ENCODE data around the gene DUSP22. TPM values are rescaled to one million over a fixed set of nuclear protein-coding genes. Genes with fewer than 3 reads are reported as not detected.

DUSP22 gene
- total RNA-seq, 1 experiment from 2014 or later: 19.2 TPM

DNA sequence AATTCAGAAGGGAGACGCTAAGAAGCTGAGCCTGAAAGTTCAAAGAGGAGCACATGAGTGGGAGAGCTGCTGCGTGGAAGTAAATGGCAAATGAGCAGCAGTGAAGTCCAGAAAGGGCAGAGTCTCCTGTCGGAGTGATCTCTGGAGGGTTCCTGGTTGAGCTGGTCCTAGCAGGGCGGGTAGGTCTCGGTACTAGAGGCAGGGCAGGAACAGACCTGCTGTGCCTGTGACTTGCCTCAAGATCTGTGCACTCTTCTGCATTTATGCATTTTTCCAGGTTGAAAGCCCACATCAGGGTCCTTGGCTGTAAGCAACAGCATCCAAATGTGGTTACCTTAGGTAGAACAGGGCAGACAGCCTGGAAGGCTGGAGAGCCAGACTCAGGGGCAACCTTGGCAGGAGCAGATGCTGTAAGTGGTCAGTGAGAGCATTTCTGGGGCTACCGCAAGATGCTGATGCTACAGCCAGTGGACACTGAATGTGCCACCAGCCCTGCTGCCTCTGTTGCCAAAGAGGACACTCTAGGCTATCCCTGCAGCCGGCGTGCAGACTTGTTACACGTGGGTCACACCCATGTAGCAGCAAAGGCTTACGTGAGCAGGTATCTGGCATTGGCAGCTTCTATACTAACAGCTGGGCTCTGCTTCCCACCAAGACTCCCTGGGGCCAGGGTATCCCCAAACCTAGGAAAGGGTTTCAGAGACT lies 8.4 kb downstream of the DUSP22 start:
- Histone ChIP-seq H3K4me2 (ENCODE audit: low read length) (no peak overlapping the region), H3K9me2 (ENCODE audit: insufficient read depth) (no peaks in the 10 kb centered on the region), H3K27me3 (ENCODE audit: insufficient read depth, low read length) (no peaks in the 10 kb centered on the region), H3K9ac (ENCODE audit: low read length) (no peak overlapping the region), H3K36me3 (ENCODE audit: control insufficient read depth in 1 of 2, insufficient read depth in 2 of 2, low read length in 2 of 2) (no peaks in the 10 kb centered on the region), H3K4me3 (replicated peaks in 1 of 2; ENCODE audit: low read depth in 1 of 2, low read length in 2 of 2) (no peak overlapping the region), H2AFZ (ENCODE audit: low read depth, low read length, poor library complexity, severe bottlenecking) (no peak overlapping the region), H3K4me1 (ENCODE audit: control insufficient read depth in 1 of 2, insufficient read depth in 2 of 2, low read length in 2 of 2) (no peaks in the 10 kb centered on the region), H3K9me3 (ENCODE audit: control insufficient read depth in 1 of 2, insufficient read depth in 1 of 2, low read depth in 1 of 2, low read length in 2 of 2) (peaks cover 0 to 9% of the 10 kb centered on the region in 2 experiments; a peak in 2 of 4 replicates), H3K27ac (ENCODE audit: low read depth, low read length) (no peak overlapping the region), H3K79me2 (ENCODE audit: insufficient read depth, low read length) (no peaks in the 10 kb centered on the region), H4K20me1 (ENCODE audit: insufficient read depth) (no peaks in the 10 kb centered on the region)
- RAD21 ChIA-PET (ENCODE audit: low non-redundant PET in 1 of 2, low total read pairs in 2 of 2, uncharacterized antibody in 2 of 2, unreplicated experiment in 2 of 2): no interaction called here
- no TSS peak for BruUV-seq (replicated peaks)
- CTCF ChIA-PET: no interaction called here
- no peak for ATAC-seq
- POLR2A ChIA-PET: no interaction called here
- DNase-seq (ENCODE audit: low read depth, low spot score): no peak
- no peak for TF ChIP-seq RAD21 (IDR thresholded peaks at IDR 0.05; ENCODE audit: low read depth)
- no peak for TF ChIP-seq CTCF (IDR thresholded peaks at IDR 0.05 in 2 of 3, conservative IDR thresholded peaks at IDR 0.05 in 1 of 3; ENCODE audit: borderline replicate concordance in 1 of 3, insufficient read depth in 1 of 3, low read depth in 2 of 3, low read length in 2 of 3)
- no peak for TF ChIP-seq CBX3 (IDR thresholded peaks at IDR 0.05; ENCODE audit: low read depth)
- TF ChIP-seq, protein P1, sequence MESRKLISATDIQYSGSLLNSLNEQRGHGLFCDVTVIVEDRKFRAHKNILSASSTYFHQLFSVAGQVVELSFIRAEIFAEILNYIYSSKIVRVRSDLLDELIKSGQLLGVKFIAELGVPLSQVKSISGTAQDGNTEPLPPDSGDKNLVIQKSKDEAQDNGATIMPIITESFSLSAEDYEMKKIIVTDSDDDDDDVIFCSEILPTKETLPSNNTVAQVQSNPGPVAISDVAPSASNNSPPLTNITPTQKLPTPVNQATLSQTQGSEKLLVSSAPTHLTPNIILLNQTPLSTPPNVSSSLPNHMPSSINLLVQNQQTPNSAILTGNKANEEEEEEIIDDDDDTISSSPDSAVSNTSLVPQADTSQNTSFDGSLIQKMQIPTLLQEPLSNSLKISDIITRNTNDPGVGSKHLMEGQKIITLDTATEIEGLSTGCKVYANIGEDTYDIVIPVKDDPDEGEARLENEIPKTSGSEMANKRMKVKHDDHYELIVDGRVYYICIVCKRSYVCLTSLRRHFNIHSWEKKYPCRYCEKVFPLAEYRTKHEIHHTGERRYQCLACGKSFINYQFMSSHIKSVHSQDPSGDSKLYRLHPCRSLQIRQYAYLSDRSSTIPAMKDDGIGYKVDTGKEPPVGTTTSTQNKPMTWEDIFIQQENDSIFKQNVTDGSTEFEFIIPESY (IDR thresholded peaks at IDR 0.05; ENCODE audit: extremely low read depth, insufficient replicate concordance, low read length): no peak
- no peak for TF ChIP-seq POLR2A (IDR thresholded peaks at IDR 0.05; ENCODE audit: borderline replicate concordance, extremely low read depth, insufficient read depth, insufficient read length)
- no peak for TF ChIP-seq JUND (IDR thresholded peaks at IDR 0.05)
- TF ChIP-seq ELF1 (IDR thresholded peaks at IDR 0.05; ENCODE audit: borderline replicate concordance, low read depth): no peak
- intact Hi-C loops (cut with micrococcal nuclease): no loop called here
